Astrocyte of the spinal cord (primary cell): ENCODE measurements around the gene CCNYL1.
"Not testable (repeated sequence)": the region's sequence is repeated elsewhere in the genome, so short reads cannot be mapped to it uniquely, and the experiment has no call there.

ENCODE experiments used
- DNase-seq: peaks from one replicate; pipeline ENCODE4 v3.0.0; 2011; ENCODE audit warnings: low read depth, low spot score
- H3K4me3 ChIP-seq: 2 replicates; pipeline ENCODE4 v1.5.1; 2011; ENCODE audit warnings: low read depth, mild to moderate bottlenecking, low read length, moderate library complexity
- CTCF ChIP-seq: IDR thresholded peaks from 2 replicates; pipeline ENCODE4 v1.5.1; 2012; ENCODE audit warnings: low read depth, mild to moderate bottlenecking, low read length, inconsistent platforms
- in situ Hi-C: cut with HindIII; loops from 2 replicates; pipeline ENCODE4 v1.10.0; 2017; ENCODE audit warnings: low sequenced_read_pairs

Gene CCNYL1

GRCh38 chr2:207747653-207748560 lies 36.5 kb downstream of the CCNYL1 start:
- in situ Hi-C loops = no loop called here
- no peak overlapping the region for H3K4me3 ChIP-seq
- TF ChIP-seq CTCF = no peak
- no peak for DNase-seq

DNA sequence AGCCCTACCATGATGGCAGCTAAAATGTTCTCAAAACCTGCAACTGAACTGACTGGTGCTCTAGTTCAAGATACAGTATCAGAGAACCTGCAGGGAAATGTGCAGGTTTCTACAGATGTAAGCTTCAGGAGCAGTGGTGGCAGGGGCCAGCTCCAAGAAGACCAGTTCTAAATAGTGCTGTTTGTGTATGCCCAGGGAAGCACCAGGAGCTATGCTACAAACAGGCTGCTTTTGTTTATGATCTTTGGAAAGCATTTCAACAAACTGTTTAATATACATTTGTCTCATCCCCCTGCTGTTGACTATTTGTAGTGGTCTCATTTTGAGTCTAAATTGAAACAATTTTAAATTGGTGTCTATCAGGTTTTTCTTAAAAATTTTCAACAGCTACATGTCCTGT lies 37.6 kb downstream of the CCNYL1 start:
- DNase-seq = no peak
- in situ Hi-C loops = no loop called here
- H3K4me3 ChIP-seq = no peak overlapping the region
- no peak for TF ChIP-seq CTCF

DNA sequence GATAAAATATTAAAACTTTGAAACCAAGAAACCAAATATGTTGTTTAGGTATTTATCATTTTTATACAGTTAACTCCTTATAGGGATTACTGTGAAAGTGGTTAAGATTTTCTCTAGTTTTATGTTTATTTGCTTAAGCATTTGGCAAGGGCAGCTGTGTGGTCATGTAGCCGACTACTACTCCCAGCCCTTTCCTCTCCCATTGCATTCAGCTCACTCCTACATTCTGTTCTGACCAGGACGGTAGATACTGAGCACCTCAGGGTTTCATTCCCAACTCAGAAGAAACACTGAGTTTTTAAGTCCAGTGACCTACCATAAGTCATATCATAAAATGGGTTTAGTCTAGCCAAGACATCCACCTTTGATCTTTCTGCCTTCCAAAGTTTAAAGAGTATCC lies 38.4 kb downstream of the CCNYL1 start:
- in situ Hi-C loops = no loop called here
- no peak overlapping the region for H3K4me3 ChIP-seq
- no peak for DNase-seq
- no peak for TF ChIP-seq CTCF

- in situ Hi-C loops = no loop called here
- no peak for TF ChIP-seq CTCF
- no peak overlapping the region for H3K4me3 ChIP-seq
- no peak for DNase-seq
Observed at GRCh38 chr2:207750345-207750744, 38.9 kb downstream of the CCNYL1 start.

GRCh38 chr2:207750876-207751275 lies 39.4 kb downstream of the CCNYL1 start:
- H3K4me3 ChIP-seq = no peak overlapping the region
- DNase-seq = no peak
- in situ Hi-C loops = no loop called here
- TF ChIP-seq CTCF = no peak

DNA sequence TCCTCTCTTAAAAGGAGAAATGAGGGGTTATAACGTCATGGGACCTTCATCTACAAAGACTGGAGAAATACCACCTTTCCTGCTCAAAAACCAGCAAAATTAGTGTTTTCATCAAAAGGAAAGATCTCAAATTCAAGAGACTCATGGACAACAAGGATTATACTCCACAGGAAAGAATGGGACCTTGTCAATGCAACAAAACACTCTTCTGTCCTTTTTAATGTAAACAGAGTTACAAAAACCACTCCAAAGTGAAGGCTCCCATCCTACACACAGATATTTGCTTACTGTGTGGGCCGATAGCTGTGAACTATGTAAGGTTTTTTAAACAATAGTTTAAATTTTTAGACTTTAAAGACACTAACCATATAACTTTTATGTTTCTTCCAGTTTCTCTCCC lies 42.2 kb downstream of the CCNYL1 start:
- H3K4me3 ChIP-seq, in situ Hi-C loops: not testable (repeated sequence)

More for the DNA sequence above, 42.2 kb downstream of the CCNYL1 start:
- DNase-seq = not testable (repeated sequence)
